Uterus (tissue), 2 donors: ENCODE measurements around the gene ZYG11B.

Experiments used
- POLR2A ChIP-seq, 2 donors: fragments of 450-650 bp; IDR thresholded peaks; one replicate each; pipeline ENCODE4 v1.6.1; 2016; ENCODE audit warnings: antibody characterized with exemption in 2 of 2, mild to moderate bottlenecking in 1 of 2, moderate library complexity in 1 of 2
- TF ChIP-seq, protein P1 (sequence below), 4 experiments: fragments of 200-600 bp in 2 of 4; fragments of 450-650 bp in 2 of 4; sonication (generic) in 2 of 4; IDR thresholded peaks; one replicate each; pipeline ENCODE4 v1.5.1; 2016 to 2019; ENCODE audit warnings: antibody characterized with exemption in 4 of 4, mild to moderate bottlenecking in 2 of 4, moderate library complexity in 1 of 4

GRCh38 chr1:52691821-52692220 is 34.4 kb upstream of the ZYG11B start:
- TF ChIP-seq, protein P1, sequence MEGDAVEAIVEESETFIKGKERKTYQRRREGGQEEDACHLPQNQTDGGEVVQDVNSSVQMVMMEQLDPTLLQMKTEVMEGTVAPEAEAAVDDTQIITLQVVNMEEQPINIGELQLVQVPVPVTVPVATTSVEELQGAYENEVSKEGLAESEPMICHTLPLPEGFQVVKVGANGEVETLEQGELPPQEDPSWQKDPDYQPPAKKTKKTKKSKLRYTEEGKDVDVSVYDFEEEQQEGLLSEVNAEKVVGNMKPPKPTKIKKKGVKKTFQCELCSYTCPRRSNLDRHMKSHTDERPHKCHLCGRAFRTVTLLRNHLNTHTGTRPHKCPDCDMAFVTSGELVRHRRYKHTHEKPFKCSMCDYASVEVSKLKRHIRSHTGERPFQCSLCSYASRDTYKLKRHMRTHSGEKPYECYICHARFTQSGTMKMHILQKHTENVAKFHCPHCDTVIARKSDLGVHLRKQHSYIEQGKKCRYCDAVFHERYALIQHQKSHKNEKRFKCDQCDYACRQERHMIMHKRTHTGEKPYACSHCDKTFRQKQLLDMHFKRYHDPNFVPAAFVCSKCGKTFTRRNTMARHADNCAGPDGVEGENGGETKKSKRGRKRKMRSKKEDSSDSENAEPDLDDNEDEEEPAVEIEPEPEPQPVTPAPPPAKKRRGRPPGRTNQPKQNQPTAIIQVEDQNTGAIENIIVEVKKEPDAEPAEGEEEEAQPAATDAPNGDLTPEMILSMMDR (IDR thresholded peaks at IDR 0.05), result no peak
- no peak for TF ChIP-seq POLR2A (IDR thresholded peaks at IDR 0.05)
